Activated T-cell treated with anti-CD3 and anti-CD28 coated beads, Interleukin-2, amount 50 U/mL, for 48 hours (primary cell): ENCODE measurements around the gene ASB2.
A peak's percentile ranks its signal among the peaks of the same experiment; 100 is the strongest.

Experiments
- DNase-seq, 2 experiments: peaks; one replicate each; pipeline ENCODE4 v3.0.0-alpha.2; 2020

ASB2 gene

GRCh38 chr14:93977790-93978581 lies 1.6 kb upstream of the ASB2 start:
- DNase-seq, result peak; percentile 79 to 83

- peak in 1 of 2 experiments; percentile 33 for DNase-seq
Measured at GRCh38 chr14:93977171-93977570, 801 bp upstream of the ASB2 start.

GRCh38 chr14:93975791-93976476 lies 436 bp downstream of the ASB2 start:
- DNase-seq, result peak in 1 of 2 experiments; percentile 40

DNA sequence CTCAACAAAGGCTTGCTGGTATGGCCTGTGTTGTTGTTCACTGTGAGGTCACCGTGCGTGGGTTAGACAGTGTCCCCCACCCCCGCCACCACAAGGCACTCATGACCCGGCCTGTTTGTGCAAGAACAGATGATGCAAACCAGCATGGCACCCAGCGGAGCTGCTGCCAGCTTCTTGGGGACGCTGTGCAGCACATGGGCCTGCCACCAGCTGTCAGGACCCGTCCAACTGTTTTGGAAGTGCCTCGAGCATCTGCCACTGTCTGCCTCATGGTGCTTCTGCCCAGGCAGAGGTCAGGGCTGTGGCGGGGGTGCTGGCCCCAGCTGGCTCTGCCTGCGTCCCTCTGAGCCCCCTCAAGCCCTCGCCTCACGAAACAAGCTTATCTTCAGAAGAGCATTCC lies 1.5 kb downstream of the ASB2 start:
- DNase-seq, result no peak

- no peak for DNase-seq
Measured at GRCh38 chr14:93974299-93974698, 2.1 kb downstream of the ASB2 start.

- no peak for DNase-seq
Measured at GRCh38 chr14:93973607-93974006, 2.8 kb downstream of the ASB2 start.

DNA sequence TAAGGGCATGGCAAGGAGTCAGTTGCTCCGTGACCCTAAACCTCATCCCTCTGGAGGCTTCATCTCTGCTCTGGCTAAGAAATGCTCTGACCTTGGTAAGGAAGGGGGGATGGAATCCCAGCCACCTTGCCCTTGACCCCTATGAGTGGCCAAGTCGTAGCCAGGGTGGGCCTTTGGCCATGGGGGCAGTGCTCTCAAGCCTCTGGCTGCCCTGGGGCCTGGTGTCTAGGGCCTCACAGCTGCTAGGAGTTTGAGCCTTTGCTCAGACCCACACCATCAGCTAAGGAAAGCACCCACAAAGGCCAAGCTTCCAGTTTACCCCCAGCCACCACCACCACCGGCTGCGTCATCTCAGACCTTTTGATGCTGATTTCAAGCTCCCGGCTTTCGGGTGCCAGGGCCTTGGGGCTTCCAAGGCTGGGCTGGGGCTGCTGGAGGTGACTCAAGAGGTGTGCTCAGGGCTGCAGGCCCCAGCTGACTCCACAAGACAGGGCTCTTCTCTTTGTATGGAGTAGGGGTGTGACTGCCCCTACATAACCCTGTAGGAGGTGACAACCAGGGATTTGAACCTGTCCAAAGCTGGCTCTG lies 3.7 kb downstream of the ASB2 start:
- peak; percentile 60 to 61 for DNase-seq

DNA sequence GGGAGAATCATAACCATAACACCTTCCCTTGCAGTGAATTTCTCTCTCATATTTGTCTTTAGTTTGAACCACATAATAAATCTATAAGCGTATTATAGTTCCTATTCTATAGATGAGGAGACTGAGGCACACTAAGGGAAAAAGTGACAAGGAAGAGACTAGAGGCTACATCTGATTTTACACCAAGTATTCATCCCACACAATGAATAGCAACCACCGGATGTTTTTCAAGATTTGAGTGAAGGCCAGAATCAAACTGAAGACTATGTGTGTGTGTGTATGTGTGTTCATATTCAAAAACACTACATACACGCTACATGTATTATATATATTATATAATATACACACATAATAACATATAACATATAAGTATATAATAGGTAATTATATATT lies 4.7 kb downstream of the ASB2 start:
- DNase-seq, result no peak

GRCh38 chr14:93970965-93971634 lies 5.3 kb downstream of the ASB2 start:
- DNase-seq, result peak; percentile 79 to 80

GRCh38 chr14:93970585-93970964 lies 5.8 kb downstream of the ASB2 start:
- peak; percentile 78 to 79 for DNase-seq

- no peak for DNase-seq
Measured at GRCh38 chr14:93969082-93969828, 7.1 kb downstream of the ASB2 start.

- DNase-seq, result no peak
Measured at GRCh38 chr14:93967637-93968250, 8.6 kb downstream of the ASB2 start.

- DNase-seq, result no peak
Measured at GRCh38 chr14:93965946-93966474, 10.4 kb downstream of the ASB2 start.

DNA sequence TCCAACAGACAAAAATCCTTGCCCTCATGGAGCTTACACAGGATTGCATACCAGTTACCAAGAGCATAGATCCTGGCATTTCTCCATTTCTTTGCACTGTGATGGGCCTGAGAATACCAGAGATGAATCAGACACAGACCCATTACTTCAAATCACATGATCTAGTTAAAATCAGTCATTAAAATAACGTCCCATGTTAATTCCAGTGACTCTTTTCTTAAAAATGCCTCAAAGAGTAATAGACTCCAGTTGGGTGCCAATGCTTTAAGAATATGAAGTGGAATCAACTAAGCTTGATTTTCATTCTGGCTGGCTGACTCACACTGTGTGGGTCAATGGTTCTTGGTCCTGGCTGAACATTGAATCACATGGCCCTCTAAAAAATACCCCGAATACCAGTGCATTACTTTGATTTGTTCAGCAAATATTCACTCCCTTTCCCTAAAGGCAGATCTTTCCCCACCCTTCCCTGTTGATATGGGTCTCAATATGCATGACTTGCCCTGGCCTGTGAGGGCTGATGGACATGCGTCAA lies 11.0 kb downstream of the ASB2 start:
- no peak for DNase-seq

- no peak for DNase-seq
Measured at GRCh38 chr14:93964820-93965286, 11.5 kb downstream of the ASB2 start.

DNA sequence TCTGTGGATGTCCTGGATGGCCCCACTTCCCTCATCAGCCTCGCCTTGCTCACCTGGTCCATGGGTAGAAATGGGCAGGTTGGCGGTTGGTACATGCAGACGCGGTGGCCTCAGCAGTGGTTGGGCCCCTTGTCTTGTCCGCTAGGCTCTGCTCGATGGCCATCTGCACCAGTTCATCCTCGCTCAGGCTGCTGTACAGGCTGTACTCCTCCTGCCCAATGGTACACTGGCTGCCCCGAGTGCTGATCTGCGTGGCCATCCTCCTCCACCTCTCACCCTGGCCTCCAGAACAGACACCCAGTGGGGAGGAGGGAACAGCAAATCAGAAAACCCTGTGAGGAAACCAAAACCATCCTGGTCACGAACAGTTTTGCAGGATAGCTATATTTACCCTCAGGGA lies 12.1 kb downstream of the ASB2 start:
- DNase-seq, result no peak

DNA sequence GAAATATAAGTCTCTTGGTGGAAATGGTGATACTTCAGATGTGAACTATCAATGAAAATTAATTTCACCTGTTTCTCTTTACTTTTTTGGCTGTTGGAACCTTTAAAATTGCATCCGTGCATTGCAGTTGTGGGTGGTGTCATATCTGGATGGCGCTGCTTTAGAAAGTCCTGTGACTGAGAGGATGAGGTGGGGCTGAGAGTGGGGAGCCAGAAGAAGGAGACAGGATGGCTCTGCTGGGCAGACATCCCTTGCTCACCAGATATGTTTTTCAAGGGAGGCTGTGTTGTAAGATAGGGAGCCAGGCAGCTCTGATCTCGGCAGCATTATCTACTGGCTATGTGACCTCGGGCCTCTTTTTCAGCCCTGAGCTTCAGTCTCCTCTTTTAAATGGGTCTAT lies 12.7 kb downstream of the ASB2 start:
- DNase-seq, result peak; percentile 33 to 44

- DNase-seq, result peak; percentile 70 to 71
Measured at GRCh38 chr14:93962701-93963601, 13.4 kb downstream of the ASB2 start.

DNA sequence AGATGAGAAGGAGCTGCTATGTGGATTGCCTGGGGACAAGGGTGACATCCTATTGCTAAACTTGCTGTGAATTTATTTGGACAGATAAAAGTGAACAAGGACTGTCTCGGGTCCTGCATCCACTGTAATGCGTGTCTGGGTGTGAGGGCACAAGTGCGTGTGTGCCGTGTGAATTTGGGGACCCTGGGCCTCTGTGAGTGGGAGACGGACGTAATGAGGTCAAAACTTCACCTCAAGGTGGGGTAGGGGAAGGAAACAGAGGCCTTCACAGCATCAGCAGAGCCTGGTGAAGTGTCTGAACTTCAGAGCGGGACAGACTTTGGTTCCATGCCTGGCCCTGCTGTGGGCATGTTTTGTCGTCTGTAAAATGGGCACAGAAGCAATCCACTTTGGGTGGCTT lies 14.8 kb downstream of the ASB2 start:
- DNase-seq, result peak in 1 of 2 experiments; percentile 49

- DNase-seq, result peak in 1 of 2 experiments; percentile 38
Measured at GRCh38 chr14:93960774-93961438, 15.5 kb downstream of the ASB2 start.
